Measurements from ENCODE around the gene RNF181. TPM values are rescaled to one million over a fixed set of nuclear protein-coding genes. Genes with fewer than 3 reads are reported as not detected.
A peak's percentile ranks its signal among the peaks of the same experiment; 100 is the strongest.
"Not testable (repeated sequence)": the region's sequence is repeated elsewhere in the genome, so short reads cannot be mapped to it uniquely, and the experiment has no call there.

The RNF181 gene
- total RNA-seq, 1 donor from 2014 or later: 89.2 TPM

- Histone ChIP-seq H3K36me3 (peaks cover 23% of the 10 kb centered on the region), H3K27ac (replicated peaks) (peak within 1 kb of the TSS; percentile 92), H3K4me1 (peaks cover 68% of the 10 kb centered on the region), H3K27me3 (ENCODE audit: low read depth) (no peaks in the 10 kb centered on the region), H3K4me3 (peak within 1 kb of the TSS; percentile 82), H3K9me3 (replicated peaks) (no peaks in the 10 kb centered on the region)
- intact Hi-C loops (cut with micrococcal nuclease): no loop called here
- TF ChIP-seq CTCF (IDR thresholded peaks at IDR 0.05; ENCODE audit: borderline replicate concordance): peak; percentile 66
- DNase-seq: peak; percentile 96
Measured at GRCh38 chr2:85602476-85603234, 7.1 kb downstream of the RNF181 start, which contains the start of gene TMEM150A. TSS of gene TMEM150A (minus strand) at chr2:85602698. CDS start at chr2:85601948, 750 bp downstream.

GRCh38 chr2:85604133-85604444 lies 8.5 kb downstream of the RNF181 start:
- DNase-seq; intact Hi-C loops (cut with micrococcal nuclease); H3K9me3 ChIP-seq (replicated peaks); H3K27me3 ChIP-seq (ENCODE audit: low read depth): not testable (repeated sequence)
- Histone ChIP-seq H3K4me3 (peak overlapping the region; percentile 82), H3K4me1 (peaks cover 80% of the 10 kb centered on the region), H3K27ac (replicated peaks) (peak overlapping the region; percentile 92), H3K36me3 (peaks cover 15% of the 10 kb centered on the region)

- Histone ChIP-seq H3K27me3 (ENCODE audit: low read depth) (no peaks in the 10 kb centered on the region), H3K9me3 (replicated peaks) (no peaks in the 10 kb centered on the region), H3K4me3 (peak overlapping the region; percentile 82), H3K4me1 (peaks cover 87% of the 10 kb centered on the region), H3K36me3 (peaks cover 12% of the 10 kb centered on the region), H3K27ac (replicated peaks) (peak overlapping the region; percentile 92)
- intact Hi-C loops (cut with micrococcal nuclease): no loop called here
- no peak for TF ChIP-seq CTCF (IDR thresholded peaks at IDR 0.05; ENCODE audit: borderline replicate concordance)
- DNase-seq: no peak
Measured at GRCh38 chr2:85604568-85605339, 9.2 kb downstream of the RNF181 start.

GRCh38 chr2:85605406-85606115 lies 10.0 kb downstream of the RNF181 start:
- Histone ChIP-seq H3K27me3 (ENCODE audit: low read depth) (no peaks in the 10 kb centered on the region), H3K4me1 (peaks cover 95% of the 10 kb centered on the region), H3K4me3 (peak overlapping the region; percentile 82), H3K9me3 (replicated peaks) (no peaks in the 10 kb centered on the region), H3K27ac (replicated peaks) (peak overlapping the region; percentile 92), H3K36me3 (peaks cover 9% of the 10 kb centered on the region)
- DNase-seq: no peak
- intact Hi-C loops (cut with micrococcal nuclease): no loop called here
- no peak for TF ChIP-seq CTCF (IDR thresholded peaks at IDR 0.05; ENCODE audit: borderline replicate concordance)

GRCh38 chr2:85606116-85606455 lies 10.5 kb downstream of the RNF181 start:
- Histone ChIP-seq H3K4me3 (no peak overlapping the region), H3K9me3 (replicated peaks) (no peaks in the 10 kb centered on the region), H3K36me3 (peaks cover 7% of the 10 kb centered on the region), H3K27me3 (ENCODE audit: low read depth) (no peaks in the 10 kb centered on the region), H3K27ac (replicated peaks) (peak overlapping the region; percentile 92), H3K4me1 (peaks cover 97% of the 10 kb centered on the region)
- TF ChIP-seq CTCF (IDR thresholded peaks at IDR 0.05; ENCODE audit: borderline replicate concordance): no peak
- intact Hi-C loops (cut with micrococcal nuclease): no loop called here
- no peak for DNase-seq
